Psoas muscle (tissue), 8 donors: ENCODE data around the gene MTHFD2. TPM values are rescaled to one million over a fixed set of nuclear protein-coding genes. Genes with fewer than 3 reads are reported as not detected.
"Not testable (repeated sequence)": the region's sequence is repeated elsewhere in the genome, so short reads cannot be mapped to it uniquely, and the experiment has no call there.

Experiments used
- ATAC-seq, 4 donors: fragments of 200-7000 bp; cut with Tn5 transposase; one replicate each; pipeline ENCODE4 v1.9.1; 2020; ENCODE audit warnings: moderate library complexity in 3 of 4, mild to moderate bottlenecking in 2 of 4
- DNase-seq, 2 donors: peaks; one replicate each; pipeline ENCODE4 v3.0.0-alpha.2; 2020
- H3K27ac ChIP-seq: fragments of 200-600 bp; one replicate; pipeline ENCODE4 v1.8.0; 2022
- H3K27me3 ChIP-seq, 3 donors: fragments of 200-600 bp in 1 of 3; one replicate each; pipeline versions ENCODE4 v1.6.1 to v1.8.0; 2013 to 2022; ENCODE audit warnings: low read length in 2 of 3, mild to moderate bottlenecking in 2 of 3, moderate library complexity in 1 of 3; ENCODE audit not compliant: insufficient read depth in 3 of 3
- H3K36me3 ChIP-seq, 2 donors: fragments of 200-600 bp in 1 of 2; one replicate each; pipeline versions ENCODE4 v1.6.1 to v1.8.0; 2013 to 2022; ENCODE audit warnings: low read depth in 1 of 2, mild to moderate bottlenecking in 1 of 2, moderate library complexity in 1 of 2; ENCODE audit not compliant: insufficient read depth in 1 of 2
- H3K4me1 ChIP-seq: fragments of 200-600 bp; one replicate; pipeline ENCODE4 v1.8.0; 2022
- H3K4me3 ChIP-seq: fragments of 200-600 bp; one replicate; pipeline ENCODE4 v1.8.0; 2022; ENCODE audit warnings: mild to moderate bottlenecking
- H3K9me3 ChIP-seq: fragments of 200-600 bp; one replicate; pipeline ENCODE4 v1.8.0; 2022
- CTCF ChIP-seq: fragments of 200-600 bp; IDR thresholded peaks from one replicate; pipeline ENCODE4 v1.8.0; 2022; ENCODE audit warnings: antibody characterized with exemption
- WGBS, 3 donors: extraction: QIAGEN DNeasy Blood & Tissue Kit; methylation state at CpG; one replicate each; pipeline versions ENCODE4 v1.1.6 to v1.1.7; 2013; 5-methylcytosine and 5-hydroxymethylcytosine counted together
- intact Hi-C, 2 donors: fragments of 100-400 bp; cut with DNase I; formaldehyde crosslinking; loops; one replicate each; pipeline versions ENCODE4 v1.11.0 to v1.14.2; 2022
- polyA plus RNA-seq, 3 donors: library from polyadenylated mRNA; stranded (reverse); fragments of 200-250 nt; gene quantifications; one replicate each; pipeline ENCODE4 v1.2.3, GENCODE V29; 2013
- total RNA-seq, 4 donors: library from RNA; stranded (reverse); fragmentation: NEBNext Ultra II Directional in 2 of 4; extraction: Animal tissue kit (Norgen Biotek cat#: 25700) in 2 of 4; gene quantifications; one replicate each; pipeline versions ENCODE4 v1.2.1 to v1.2.4, GENCODE V29; 2021 to 2023
- donor health status: healthy with polysubstance abuse.
- donor health status: DM: no; HTN: no; CAD: no; lungs with moderate emphysema.
- donor health status: Bipolar disorder and iron deficiency.
- donor health status: healthy.
- donor health status: DM: yes; HTN: yes; CAD: no.
- donor health status: DM: no; HTN: no; CAD: no.
- donor health status: DM: no; HTN: no; CAD: no.
- donor health status: DM: yes; HTN: yes; CAD: no.

The MTHFD2 gene
- total and polyA plus RNA-seq, 7 donors = 16.6 to 112 (median 60.4) TPM

GRCh38 chr2:74183878-74184277 is 14.5 kb upstream of the MTHFD2 start:
- no peak for DNase-seq

GRCh38 chr2:74186038-74186437 is 12.4 kb upstream of the MTHFD2 start:
- H3K4me1 ChIP-seq = peaks cover 14% of the 10 kb centered on the region
- no peak overlapping the region for H3K27ac ChIP-seq
- ATAC-seq (no peak), DNase-seq (no peak)
- WGBS, 3 donors = 81 to 89% (median 83%) methylated on average over 9 of the region's 9 CpGs
- H3K27me3 ChIP-seq = no peaks in the 10 kb centered on the region
- intact Hi-C loops = no loop called here
- no peak overlapping the region for H3K4me3 ChIP-seq
- no peaks in the 10 kb centered on the region for H3K36me3 ChIP-seq
- TF ChIP-seq CTCF = no peak
- H3K9me3 ChIP-seq = no peaks in the 10 kb centered on the region

More at GRCh38 chr2:74183878-74184277, 14.5 kb upstream of the MTHFD2 start:
- H3K27me3 ChIP-seq = no peaks in the 10 kb centered on the region
- no peaks in the 10 kb centered on the region for H3K36me3 ChIP-seq
- H3K27ac ChIP-seq = no peak overlapping the region
- ATAC-seq = no peak
- H3K4me3 ChIP-seq = no peak overlapping the region
- 80 to 81% (median 80%) methylated on average over 2 of the region's 2 CpGs for WGBS, 3 donors
- peaks cover 2% of the 10 kb centered on the region for H3K4me1 ChIP-seq
- TF ChIP-seq CTCF = no peak
- intact Hi-C loops = no loop called here
- no peaks in the 10 kb centered on the region for H3K9me3 ChIP-seq

GRCh38 chr2:74186706-74187105 is 11.7 kb upstream of the MTHFD2 start:
- H3K27me3 ChIP-seq, H3K27ac ChIP-seq, H3K4me3 ChIP-seq, intact Hi-C loops, DNase-seq, H3K9me3 ChIP-seq, ATAC-seq, H3K36me3 ChIP-seq: not testable (repeated sequence)
- WGBS, 3 donors = 95 to 96% (median 95%) methylated on average over 15 of the region's 15 CpGs
- H3K4me1 ChIP-seq = peaks cover 15% of the 10 kb centered on the region

- Histone ChIP-seq H3K27ac (peak overlapping the region; percentile 75), H3K9me3 (no peaks in the 10 kb centered on the region), H3K36me3 (no peaks in the 10 kb centered on the region), H3K4me1 (peaks cover 15% of the 10 kb centered on the region), H3K4me3 (no peak overlapping the region), H3K27me3 (no peaks in the 10 kb centered on the region)
- 23 to 29% (median 26%) methylated on average over 6 of the region's 6 CpGs for WGBS, 3 donors
- no peak for TF ChIP-seq CTCF
- ATAC-seq (peak; percentile 96 to 99 (median 98)), DNase-seq (peak; percentile 54 to 79)
- intact Hi-C loops = no loop called here
These were observed 10.3 kb upstream of the MTHFD2 start for GRCh38 chr2:74188018-74188601.

GRCh38 chr2:74188696-74189095 is 9.7 kb upstream of the MTHFD2 start:
- WGBS, 3 donors = 74 to 89% (median 87%) methylated on average over 3 of the region's 3 CpGs
- no peak for TF ChIP-seq CTCF
- Histone ChIP-seq H3K36me3 (no peaks in the 10 kb centered on the region), H3K4me3 (no peak overlapping the region), H3K27ac (peak overlapping the region; percentile 15), H3K27me3 (no peaks in the 10 kb centered on the region), H3K4me1 (peaks cover 15% of the 10 kb centered on the region), H3K9me3 (no peaks in the 10 kb centered on the region)
- ATAC-seq (no peak), DNase-seq (no peak)
- intact Hi-C loops = no loop called here
